Esophagus muscularis mucosa (tissue), 4 donors: Measurements from ENCODE around the gene SIGLEC8. TPM values are rescaled to one million over a fixed set of nuclear protein-coding genes. Genes with fewer than 3 reads are reported as not detected.

ENCODE experiments used
- DNase-seq: peaks from one replicate; pipeline ENCODE4 v3.0.0-alpha.2; 2017; ENCODE audit errors: extremely low spot score
- H3K27ac ChIP-seq, 4 donors: fragments of 200-600 bp; sonication (generic); replicated peaks in 1 of 4; 1 replicate in 3 of 4; 2 replicates in 1 of 4; pipeline ENCODE4 v1.5.1; 2016 to 2019; ENCODE audit warnings: mild to moderate bottlenecking in 1 of 4
- H3K27me3 ChIP-seq, 4 donors: fragments of 200-600 bp; sonication (generic); one replicate each; pipeline versions ENCODE4 v1.5.1 to v1.6.0; 2016 to 2019
- H3K36me3 ChIP-seq, 4 donors: fragments of 200-600 bp; sonication (generic); one replicate each; pipeline ENCODE4 v1.5.1; 2016 to 2019
- H3K4me1 ChIP-seq, 4 donors: fragments of 200-600 bp; sonication (generic); one replicate each; pipeline ENCODE4 v1.5.1; 2016 to 2019
- H3K4me3 ChIP-seq, 4 donors: fragments of 200-600 bp; sonication (generic); 1 replicate in 2 of 4; 2 replicates in 2 of 4; pipeline ENCODE4 v1.5.1; 2016 to 2019; ENCODE audit warnings: mild to moderate bottlenecking in 4 of 4, moderate library complexity in 1 of 4
- H3K9me3 ChIP-seq, 4 donors: fragments of 200-600 bp; sonication (generic); 1 replicate in 3 of 4; 2 replicates in 1 of 4; pipeline ENCODE4 v1.5.1; 2016 to 2019
- EP300 ChIP-seq: sonication (generic); formaldehyde crosslinking; IDR thresholded peaks from one replicate; pipeline ENCODE4 v1.6.1; 2017; ENCODE audit warnings: antibody characterized with exemption
- POLR2A ChIP-seq: fragments of 450-650 bp; IDR thresholded peaks from one replicate; pipeline ENCODE4 v1.6.1; 2017; ENCODE audit warnings: antibody characterized with exemption, moderate library complexity, mild to moderate bottlenecking, low read depth
- POLR2AphosphoS5 ChIP-seq, 2 donors: sonication (generic); formaldehyde crosslinking; IDR thresholded peaks; one replicate each; pipeline ENCODE4 v1.6.1; 2017; ENCODE audit warnings: antibody characterized with exemption in 2 of 2
- WGBS: methylation state at CpG from one replicate; pipeline ENCODE4 v1.1.5; 2018; 5-methylcytosine and 5-hydroxymethylcytosine counted together
- intact Hi-C: fragments of 100-400 bp; cut with DNase I; formaldehyde crosslinking; loops from one replicate; pipeline ENCODE4 v1.15.1; 2023
- total RNA-seq, 4 donors: library from RNA; depleted of rRNA; stranded (reverse); fragments of >200 nt; gene quantifications; one replicate each; pipeline versions ENCODE4 v1.1.0 to v1.2.1, GENCODE V29; 2016
- TF ChIP-seq, protein P1 (sequence below), 3 experiments: fragments of 200-600 bp in 2 of 3; fragments of 450-650 bp in 1 of 3; sonication (generic) in 2 of 3; IDR thresholded peaks; one replicate each; pipeline ENCODE4 v1.5.1; 2017 to 2019; ENCODE audit warnings: antibody characterized with exemption in 3 of 3, mild to moderate bottlenecking in 2 of 3, moderate library complexity in 1 of 3

The SIGLEC8 gene
- total RNA-seq, 4 donors from 2014 or later: 0.66 to 1.7 (median 0.86) TPM; not detected in 1

DNA sequence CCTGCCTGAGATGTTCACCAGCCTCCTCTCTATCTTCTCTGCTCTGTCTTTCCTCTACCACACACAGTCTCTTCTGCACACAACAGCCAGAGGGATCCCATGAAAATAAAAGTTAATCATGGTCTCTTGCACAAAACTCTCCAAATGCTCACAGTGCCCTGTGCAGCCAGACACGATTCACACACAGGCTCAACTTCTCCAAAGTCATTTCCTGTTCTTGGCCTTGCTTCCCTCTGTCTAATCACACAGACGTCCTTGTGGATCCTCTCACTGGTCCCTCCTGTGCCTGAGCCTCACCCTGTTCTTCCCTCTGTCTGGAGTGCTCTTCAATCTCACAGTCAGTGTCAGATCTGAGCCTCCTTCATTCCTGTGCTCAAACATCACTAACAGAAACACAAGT, 35.5 kb upstream of the SIGLEC8 start:
- TF ChIP-seq EP300: no peak
- no peak for TF ChIP-seq POLR2A
- TF ChIP-seq, protein P1, sequence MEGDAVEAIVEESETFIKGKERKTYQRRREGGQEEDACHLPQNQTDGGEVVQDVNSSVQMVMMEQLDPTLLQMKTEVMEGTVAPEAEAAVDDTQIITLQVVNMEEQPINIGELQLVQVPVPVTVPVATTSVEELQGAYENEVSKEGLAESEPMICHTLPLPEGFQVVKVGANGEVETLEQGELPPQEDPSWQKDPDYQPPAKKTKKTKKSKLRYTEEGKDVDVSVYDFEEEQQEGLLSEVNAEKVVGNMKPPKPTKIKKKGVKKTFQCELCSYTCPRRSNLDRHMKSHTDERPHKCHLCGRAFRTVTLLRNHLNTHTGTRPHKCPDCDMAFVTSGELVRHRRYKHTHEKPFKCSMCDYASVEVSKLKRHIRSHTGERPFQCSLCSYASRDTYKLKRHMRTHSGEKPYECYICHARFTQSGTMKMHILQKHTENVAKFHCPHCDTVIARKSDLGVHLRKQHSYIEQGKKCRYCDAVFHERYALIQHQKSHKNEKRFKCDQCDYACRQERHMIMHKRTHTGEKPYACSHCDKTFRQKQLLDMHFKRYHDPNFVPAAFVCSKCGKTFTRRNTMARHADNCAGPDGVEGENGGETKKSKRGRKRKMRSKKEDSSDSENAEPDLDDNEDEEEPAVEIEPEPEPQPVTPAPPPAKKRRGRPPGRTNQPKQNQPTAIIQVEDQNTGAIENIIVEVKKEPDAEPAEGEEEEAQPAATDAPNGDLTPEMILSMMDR (IDR thresholded peaks at IDR 0.05): no peak
- no peak for TF ChIP-seq POLR2AphosphoS5 (IDR thresholded peaks at IDR 0.05)
- 30% methylated on average over 2 of the region's 2 CpGs for WGBS
- intact Hi-C loops: no loop called here

DNA sequence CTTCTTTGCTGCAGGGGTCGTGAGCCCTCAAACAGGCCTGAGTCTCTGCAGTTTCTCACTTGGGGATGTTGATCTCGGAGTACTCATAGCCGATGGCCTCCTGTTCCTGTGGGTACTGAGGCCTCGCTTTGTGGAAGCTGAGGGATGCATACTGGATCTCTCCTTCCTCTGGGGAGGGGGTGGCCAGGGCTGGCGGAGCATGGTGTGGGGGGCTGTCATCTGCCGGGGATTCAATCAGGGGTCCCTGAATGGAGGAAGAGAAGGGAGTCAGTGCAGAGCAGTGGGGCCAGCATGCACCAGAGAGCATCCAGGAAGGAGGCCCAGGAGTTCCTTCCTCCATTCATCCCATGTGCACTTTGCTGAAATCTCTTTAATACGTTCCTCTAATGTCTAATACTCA, 33.3 kb upstream of the SIGLEC8 start:
- TF ChIP-seq POLR2A: no peak
- TF ChIP-seq, protein P1 (IDR thresholded peaks at IDR 0.05): no peak
- TF ChIP-seq EP300: no peak
- no peak for TF ChIP-seq POLR2AphosphoS5 (IDR thresholded peaks at IDR 0.05)
- Histone ChIP-seq H3K36me3 (no peaks in the 10 kb centered on the region), H3K9me3 (no peaks in the 10 kb centered on the region), H3K27ac (no peak overlapping the region), H3K27me3 (peaks cover 0 to 31% (median 0%) of the 10 kb centered on the region in 4 donors), H3K4me1 (no peaks in the 10 kb centered on the region), H3K4me3 (no peak overlapping the region)
- DNase-seq: no peak
- intact Hi-C loops: no loop called here
- WGBS: 84% methylated on average over 7 of the region's 7 CpGs

More for the DNA sequence above, 35.5 kb upstream of the SIGLEC8 start:
- no peak for DNase-seq
- Histone ChIP-seq H3K9me3 (no peaks in the 10 kb centered on the region), H3K4me3 (no peak overlapping the region), H3K36me3 (no peaks in the 10 kb centered on the region), H3K4me1 (no peaks in the 10 kb centered on the region), H3K27ac (no peak overlapping the region), H3K27me3 (peaks cover 0 to 25% (median 0%) of the 10 kb centered on the region in 4 donors)

DNA sequence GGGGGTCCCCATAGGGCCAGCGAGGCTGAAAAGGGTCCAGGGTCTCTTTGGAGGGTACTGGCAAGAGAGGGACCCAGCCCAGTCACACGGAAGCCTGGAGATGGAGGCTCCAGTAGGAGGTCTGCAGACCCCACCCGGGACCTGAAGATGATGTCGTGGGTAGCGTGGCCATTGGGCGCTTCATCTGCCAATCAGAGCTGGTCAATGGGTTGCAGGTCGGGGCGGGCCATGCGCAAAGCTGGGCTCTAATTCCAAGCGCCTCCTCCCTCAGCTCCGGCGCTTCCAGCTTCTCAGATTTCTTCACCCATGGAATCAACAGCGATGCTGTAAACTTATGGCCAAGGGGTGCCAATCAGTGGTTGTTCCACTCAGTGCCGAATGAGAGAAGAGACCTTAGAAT, 32.4 kb upstream of the SIGLEC8 start:
- H3K27ac ChIP-seq: no peak overlapping the region
- H3K27me3 ChIP-seq: peaks cover 0 to 32% (median 0%) of the 10 kb centered on the region in 4 donors

DNA sequence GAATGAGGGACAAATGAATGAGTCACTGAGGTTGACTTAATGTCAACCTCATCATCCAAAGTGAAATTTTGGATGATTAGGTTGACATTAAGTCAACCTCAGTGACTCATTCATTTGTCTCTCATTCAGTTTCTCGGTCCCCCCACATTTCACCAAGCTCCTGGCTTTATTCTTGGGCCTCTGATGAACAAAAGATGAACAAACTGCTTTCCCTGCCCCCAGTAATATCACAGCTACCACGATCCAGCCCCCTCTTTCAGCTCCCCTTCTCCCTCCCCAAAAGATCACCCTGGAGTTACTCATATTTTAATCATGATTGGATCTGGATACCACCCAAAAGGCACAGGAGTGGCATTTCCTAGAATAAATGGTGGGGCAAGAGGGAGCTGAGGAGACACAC, 30.9 kb upstream of the SIGLEC8 start:
- 55% methylated on average over 2 of the region's 2 CpGs for WGBS
- TF ChIP-seq POLR2AphosphoS5 (IDR thresholded peaks at IDR 0.05) (no peak), EP300 (no peak)
- TF ChIP-seq, protein P1 (IDR thresholded peaks at IDR 0.05): no peak
- no peak overlapping the region for H3K4me3 ChIP-seq
- H3K27ac ChIP-seq: no peak overlapping the region
- intact Hi-C loops: no loop called here
- H3K9me3 ChIP-seq: no peaks in the 10 kb centered on the region
- peaks cover 0 to 47% (median 0%) of the 10 kb centered on the region in 4 donors for H3K27me3 ChIP-seq
- no peaks in the 10 kb centered on the region for H3K36me3 ChIP-seq
- no peak for DNase-seq
- no peaks in the 10 kb centered on the region for H3K4me1 ChIP-seq

More for the DNA sequence above, 32.4 kb upstream of the SIGLEC8 start:
- intact Hi-C loops: no loop called here
- H3K9me3 ChIP-seq: no peaks in the 10 kb centered on the region
- WGBS: 30% methylated on average over 12 of the region's 14 CpGs
- no peaks in the 10 kb centered on the region for H3K4me1 ChIP-seq
- H3K4me3 ChIP-seq: no peak overlapping the region
- no peaks in the 10 kb centered on the region for H3K36me3 ChIP-seq
- TF ChIP-seq POLR2A: no peak
- TF ChIP-seq, protein P1 (IDR thresholded peaks at IDR 0.05): no peak
- no peak for DNase-seq

DNA sequence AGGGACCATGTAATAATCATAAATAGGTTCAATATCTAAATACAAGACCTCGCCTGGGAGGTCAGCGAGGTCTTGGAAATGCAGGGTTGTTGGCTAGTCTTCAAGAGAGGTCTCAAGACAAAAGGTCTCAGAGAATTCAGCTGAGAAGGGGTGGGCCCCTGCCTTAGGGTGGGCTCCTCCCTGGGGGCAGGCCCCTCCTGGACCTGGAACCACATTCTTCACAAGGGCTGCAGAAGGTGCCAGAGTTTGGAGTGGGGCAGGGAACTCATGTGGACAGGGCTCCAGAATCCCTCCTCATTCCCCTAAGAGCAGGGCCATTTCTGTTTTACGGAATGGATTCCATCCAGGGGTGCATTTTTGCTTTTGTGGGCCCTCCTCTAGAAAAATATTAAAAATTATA, 30.2 kb upstream of the SIGLEC8 start:
- 83% methylated on average over 3 of the region's 3 CpGs for WGBS
- no peak overlapping the region for H3K27ac ChIP-seq
- TF ChIP-seq, protein P1 (IDR thresholded peaks at IDR 0.05): no peak
- no peak for TF ChIP-seq EP300
- TF ChIP-seq POLR2AphosphoS5 (IDR thresholded peaks at IDR 0.05): no peak
- no peak for TF ChIP-seq POLR2A
- DNase-seq: no peak
- H3K4me1 ChIP-seq: no peaks in the 10 kb centered on the region
- H3K36me3 ChIP-seq: no peaks in the 10 kb centered on the region
- intact Hi-C loops: no loop called here
- H3K4me3 ChIP-seq: no peak overlapping the region
- peaks cover 0 to 51% (median 0%) of the 10 kb centered on the region in 4 donors for H3K27me3 ChIP-seq
- no peaks in the 10 kb centered on the region for H3K9me3 ChIP-seq
